Dedifferentiated amniotic fluid mesenchymal stem cell (primary cell): ENCODE measurements around the gene ERCC4.
"Not testable (repeated sequence)": the region's sequence is repeated elsewhere in the genome, so short reads cannot be mapped to it uniquely, and the experiment has no call there.

Experiments used
- DNase-seq: peaks from one replicate; pipeline ENCODE4 v3.0.0-alpha.2; 2016; ENCODE audit errors: extremely low spot score

ERCC4 gene

DNA sequence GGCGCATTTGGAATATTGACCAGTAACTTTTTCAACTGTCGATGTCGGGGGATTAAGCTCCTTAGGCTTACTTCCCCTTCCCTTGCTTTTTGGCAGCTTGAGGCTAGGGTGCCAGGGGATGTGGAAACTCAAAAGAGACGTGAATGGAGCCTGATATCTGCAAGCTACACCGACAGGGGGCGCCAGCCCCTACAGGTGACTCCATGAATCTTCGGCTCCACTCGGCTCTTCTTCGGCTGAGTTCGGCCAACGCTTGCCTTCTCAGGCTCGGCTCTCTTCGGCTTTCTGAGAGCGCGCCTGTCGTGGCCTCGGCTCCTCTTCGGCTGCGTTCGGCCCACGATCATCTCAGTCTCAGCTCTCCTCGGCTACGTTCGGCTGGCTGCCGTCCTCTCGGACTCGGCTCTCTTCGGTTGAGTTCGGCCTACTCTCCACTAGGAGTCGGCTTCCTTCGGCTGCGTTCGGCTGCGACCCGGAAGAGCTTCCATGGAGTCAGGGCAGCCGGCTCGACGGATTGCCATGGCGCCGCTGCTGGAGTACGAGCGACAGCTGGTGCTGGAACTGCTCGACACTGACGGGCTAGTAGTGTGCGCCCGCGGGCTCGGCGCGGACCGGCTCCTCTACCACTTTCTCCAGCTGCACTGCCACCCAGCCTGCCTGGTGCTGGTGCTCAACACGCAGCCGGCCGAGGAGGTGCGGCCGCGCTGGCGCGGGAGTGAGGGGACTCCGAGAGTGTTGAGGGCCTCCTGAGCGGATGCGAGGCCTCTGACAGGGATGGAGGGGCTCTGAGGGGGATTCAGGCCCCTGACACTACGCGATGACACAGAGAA is at the start of gene ERCC4:
TSS of gene ERCC4 (plus strand) at position 472 of the 827 bp plus-strand sequence. CDS start at position 484, 12 bp downstream.
- peak; percentile 100 for DNase-seq

GRCh38 chr16:13873835-13874438 is 46.0 kb upstream of the ERCC4 start:
- no peak for DNase-seq

GRCh38 chr16:13875614-13876284 is 44.2 kb upstream of the ERCC4 start:
- DNase-seq, result no peak

DNA sequence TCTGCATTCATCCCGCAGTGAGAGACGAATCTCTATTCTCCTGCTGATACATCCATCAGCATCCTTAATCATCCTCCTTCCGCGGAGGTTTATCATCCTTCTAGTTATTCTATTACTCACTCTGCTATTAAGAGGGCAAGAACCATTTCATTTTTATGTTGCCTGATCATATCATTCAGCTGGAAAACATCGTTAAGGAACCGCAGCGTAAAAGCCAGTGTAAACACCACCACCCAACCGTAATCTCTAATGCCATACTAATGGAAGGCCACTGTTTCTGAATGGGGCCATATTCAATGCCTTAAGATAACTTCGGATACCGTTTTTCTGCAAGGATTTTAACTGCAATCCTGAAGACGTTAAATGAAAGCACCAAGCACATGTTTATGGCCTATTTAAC is 36.7 kb upstream of the ERCC4 start:
- DNase-seq, result no peak

DNA sequence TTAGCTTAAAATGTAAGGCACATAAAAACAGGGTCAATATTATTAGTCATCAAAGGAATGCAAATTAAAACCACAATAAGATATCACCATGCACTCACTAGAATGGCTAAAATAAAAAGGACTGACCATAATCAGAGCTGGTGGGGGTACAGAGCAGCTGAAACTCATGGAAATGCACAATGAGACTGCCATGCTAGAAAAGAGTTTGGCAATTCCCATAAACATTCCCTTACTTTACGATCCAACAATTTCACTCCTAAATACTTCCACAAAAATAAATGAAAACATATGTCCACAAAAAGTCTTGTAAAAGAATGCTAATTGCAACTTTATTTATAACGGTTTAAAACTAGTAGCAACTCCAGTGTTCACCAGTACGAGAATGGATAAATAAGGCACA is 36.1 kb upstream of the ERCC4 start:
- no peak for DNase-seq

DNA sequence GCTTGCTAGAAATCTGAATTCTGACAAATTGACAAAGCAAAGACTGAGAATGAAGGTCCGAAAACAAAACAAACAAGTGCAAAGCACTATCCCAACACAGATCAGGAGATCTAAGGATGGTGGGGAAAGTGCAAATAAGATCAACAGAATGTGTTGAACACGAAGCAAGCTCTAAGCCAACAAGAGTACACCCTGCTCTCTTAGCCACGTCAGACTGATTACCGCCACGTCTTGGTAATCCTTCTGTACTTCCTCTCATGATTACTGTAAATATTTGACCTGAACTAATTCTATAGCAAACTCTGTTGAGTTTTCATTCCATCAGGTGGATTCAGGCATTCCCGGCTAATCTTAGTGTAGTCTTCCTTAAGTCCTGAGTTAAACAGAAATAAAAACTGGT is 34.3 kb upstream of the ERCC4 start:
- DNase-seq, result no peak

DNA sequence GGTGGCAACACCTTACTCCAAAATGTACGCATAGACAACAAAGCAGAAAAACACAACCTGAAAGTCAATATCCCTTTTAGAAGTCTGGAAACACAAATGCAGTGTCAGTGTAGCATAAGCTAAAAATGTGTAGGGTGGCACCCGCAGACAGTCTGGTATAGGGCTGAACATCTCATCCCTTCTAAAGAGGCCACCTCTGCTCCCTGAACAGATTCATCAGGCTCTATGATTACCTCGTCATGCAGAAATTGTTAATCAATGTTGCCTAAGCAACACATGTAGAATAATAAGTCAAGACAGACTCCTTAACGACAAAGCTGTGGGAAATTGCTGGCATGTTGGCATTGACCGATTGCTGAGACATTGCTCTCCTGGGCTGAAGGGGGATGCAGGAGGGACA is 33.3 kb upstream of the ERCC4 start:
- no peak for DNase-seq

GRCh38 chr16:13889323-13889722 is 30.6 kb upstream of the ERCC4 start:
- not testable (repeated sequence) for DNase-seq

- no peak for DNase-seq
These were observed 27.7 kb upstream of the ERCC4 start for GRCh38 chr16:13892301-13892700.

DNA sequence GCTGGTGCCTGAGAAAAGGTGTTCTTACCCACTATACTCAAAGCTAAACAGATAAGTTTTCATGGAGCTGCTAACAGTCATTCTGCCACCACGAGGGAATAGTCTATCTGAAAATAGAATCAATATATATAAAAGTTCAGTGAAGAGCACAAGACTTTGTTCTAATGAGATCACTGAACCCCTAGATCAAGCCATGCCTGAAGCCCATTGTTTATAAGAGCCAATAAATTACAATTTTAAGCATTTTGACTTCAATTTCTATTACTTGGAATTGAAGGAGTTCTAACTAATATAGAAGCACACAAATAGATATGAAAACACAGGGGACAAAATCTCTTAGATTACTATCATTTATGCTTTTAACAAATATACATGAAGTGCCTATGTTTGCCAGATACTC is 24.4 kb upstream of the ERCC4 start:
- no peak for DNase-seq

DNA sequence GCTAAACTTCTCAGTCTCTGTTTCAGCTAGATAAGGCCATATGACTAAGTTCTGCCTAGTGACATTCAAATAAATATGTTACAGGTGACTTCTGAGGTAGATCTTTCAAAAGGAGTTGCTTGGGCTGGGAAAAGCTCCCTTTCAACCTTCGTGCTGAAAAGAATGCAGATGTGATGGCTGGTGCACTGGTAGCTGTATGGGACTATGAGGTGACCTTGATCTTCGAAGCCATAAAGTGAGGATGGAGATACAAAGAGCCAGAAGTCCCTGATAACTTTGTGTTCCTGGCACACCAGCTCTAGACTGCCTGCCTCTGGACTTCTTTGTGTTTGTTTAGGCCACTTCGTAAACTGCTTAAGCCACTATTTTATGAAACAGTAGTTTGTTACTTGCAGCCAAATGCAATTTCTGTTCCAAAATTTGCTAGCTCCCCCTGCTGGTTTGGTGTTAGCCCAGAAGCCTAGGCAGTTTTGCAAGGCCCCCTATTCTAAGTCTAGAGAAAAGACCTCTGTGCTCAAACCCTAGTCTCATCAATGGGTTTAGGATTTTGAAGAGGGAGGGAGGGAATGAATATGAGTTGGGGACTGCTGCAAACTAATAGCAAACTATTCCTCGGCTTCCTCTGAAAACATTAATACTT is 23.3 kb upstream of the ERCC4 start:
- DNase-seq, result no peak

GRCh38 chr16:13897806-13898205 is 22.1 kb upstream of the ERCC4 start:
- no peak for DNase-seq

DNA sequence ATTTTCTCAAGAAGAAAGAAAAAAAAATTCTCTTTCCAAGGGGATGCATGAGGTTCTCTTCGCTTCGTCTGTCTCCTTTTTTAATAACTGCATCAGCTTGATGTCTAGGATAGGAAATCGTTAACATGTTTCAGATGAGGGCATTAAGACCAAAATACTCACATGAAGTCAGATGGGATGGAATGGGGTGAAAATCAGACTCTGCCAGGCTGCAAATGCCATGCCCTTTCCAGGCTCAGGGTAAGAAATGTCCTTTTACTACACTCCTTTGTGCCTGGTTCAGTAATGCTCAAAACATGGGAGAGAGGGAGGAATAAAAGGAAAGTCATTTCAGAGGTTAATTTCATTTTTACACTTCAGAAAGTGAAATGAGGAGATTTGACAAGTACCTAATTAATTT is 21.7 kb upstream of the ERCC4 start:
- no peak for DNase-seq

DNA sequence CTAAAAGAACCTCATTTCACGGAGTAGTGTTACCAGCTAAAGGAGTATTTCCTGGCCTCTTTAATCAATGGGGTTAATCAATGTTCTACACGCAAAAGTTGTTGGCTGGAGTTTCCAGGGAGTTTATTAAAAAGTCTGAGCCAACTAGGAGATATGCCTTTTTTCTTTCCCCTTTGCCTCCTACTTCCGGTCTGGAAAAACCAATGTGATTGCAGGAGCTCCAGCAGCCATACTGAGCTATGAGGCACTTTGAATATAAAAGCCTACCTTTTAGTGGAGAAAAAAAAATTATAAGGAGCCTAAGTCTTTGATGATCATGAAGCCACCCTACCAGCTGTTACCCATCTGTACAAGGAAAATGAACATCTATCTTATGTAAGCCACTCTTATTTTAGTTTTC is 17.9 kb upstream of the ERCC4 start:
- DNase-seq, result no peak

GRCh38 chr16:13902677-13903076 is 17.3 kb upstream of the ERCC4 start:
- no peak for DNase-seq

- DNase-seq, result no peak
These were observed 15.7 kb upstream of the ERCC4 start for GRCh38 chr16:13904179-13904691.

DNA sequence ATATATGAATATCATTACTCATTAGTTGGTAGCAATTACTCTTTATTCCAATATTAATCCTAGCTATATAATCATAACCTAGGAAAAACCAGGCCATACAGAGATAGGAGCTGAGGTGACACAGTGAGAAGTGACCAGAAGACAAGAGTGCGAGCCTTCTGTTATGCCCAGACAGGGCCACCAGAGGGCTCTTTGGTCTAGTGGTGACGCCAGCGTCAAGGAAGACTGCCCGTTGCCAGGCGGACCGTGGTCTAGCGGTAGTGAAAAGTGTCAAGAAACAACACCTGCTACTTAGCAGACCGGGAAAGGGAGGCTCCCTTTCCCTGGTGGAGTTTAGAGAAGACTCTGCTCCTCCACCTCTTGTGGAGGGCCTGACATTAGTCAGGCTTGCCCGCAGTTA is 15.1 kb upstream of the ERCC4 start:
- DNase-seq, result not testable (repeated sequence)

DNA sequence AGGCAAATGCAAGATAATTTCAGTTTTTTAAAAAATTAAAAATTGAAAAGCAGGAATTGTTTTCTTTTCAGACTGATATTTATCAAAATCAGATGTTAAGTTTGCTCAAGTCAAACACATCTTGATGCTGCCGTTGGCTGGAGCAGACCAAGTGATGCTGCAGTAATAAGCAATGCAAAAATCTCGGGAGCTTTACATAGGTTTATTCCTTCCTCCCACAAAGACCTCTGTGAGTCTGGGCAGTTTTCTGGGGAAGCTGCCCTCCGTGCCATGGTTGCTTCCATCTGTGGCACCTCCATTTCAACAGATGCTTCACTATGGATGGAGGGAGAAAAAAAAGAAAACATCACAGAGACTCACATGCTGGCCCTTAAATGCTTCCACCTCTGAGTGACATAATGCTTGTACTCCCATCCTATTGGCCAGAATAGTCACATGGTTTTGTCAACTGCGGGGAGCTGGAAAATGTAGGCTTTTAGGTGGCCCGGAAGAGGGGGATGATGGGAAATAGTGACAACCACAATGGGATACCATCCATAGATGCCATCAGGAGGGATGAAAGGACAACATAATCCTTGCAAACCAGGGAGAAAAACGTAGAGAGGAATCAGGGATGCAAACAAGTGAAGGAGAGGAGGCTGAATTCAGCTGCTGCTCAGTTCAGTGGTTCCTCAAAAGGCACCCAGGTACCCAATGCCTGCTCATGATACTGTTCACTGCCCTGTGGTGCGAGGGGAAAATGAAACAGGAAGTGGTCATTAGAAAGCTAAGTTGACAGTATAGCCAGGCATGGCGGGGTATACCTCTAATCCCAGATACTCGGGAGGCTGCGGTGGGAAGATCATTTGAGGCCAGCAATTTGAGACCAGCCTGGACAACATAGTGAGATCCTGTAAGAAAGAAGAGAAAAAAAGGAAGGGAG is 13.5 kb upstream of the ERCC4 start:
- DNase-seq, result no peak

DNA sequence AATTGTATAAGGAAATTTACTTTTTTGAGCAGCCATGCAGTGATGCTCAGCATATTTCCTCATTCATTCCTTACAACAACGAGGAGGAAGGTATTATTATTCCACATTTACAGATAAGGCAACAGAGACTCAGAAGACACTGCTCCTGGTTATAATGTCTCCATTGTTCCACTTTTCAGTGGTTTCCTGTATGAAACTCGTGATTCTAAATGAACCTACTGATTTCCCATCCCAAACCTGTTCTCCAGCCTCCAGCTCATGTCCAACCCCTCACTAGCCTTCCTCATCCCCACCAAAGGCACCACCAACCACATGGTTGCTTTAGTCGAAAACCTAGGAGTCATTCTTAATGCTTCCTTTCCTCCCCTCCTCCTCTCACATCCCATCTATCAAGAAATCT is 12.5 kb upstream of the ERCC4 start:
- DNase-seq, result no peak

DNA sequence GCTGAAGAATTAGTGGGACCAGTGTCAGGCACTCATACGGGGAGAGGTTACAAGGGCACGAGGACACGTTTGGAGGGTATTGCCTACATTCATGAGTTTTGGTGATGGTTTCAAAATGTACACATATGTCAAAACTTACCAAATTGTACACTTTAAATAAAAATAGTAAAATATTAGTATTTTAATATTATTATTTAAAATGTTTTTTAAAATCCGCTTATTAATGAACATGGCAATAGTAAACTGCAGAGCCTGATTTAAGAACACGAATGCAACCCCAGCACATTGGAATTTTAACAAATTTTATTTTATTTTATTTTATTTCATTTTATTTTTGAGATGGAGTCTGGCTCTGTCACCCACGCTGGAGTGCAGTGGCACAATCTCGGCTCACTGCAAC is 10.9 kb upstream of the ERCC4 start:
- no peak for DNase-seq

DNA sequence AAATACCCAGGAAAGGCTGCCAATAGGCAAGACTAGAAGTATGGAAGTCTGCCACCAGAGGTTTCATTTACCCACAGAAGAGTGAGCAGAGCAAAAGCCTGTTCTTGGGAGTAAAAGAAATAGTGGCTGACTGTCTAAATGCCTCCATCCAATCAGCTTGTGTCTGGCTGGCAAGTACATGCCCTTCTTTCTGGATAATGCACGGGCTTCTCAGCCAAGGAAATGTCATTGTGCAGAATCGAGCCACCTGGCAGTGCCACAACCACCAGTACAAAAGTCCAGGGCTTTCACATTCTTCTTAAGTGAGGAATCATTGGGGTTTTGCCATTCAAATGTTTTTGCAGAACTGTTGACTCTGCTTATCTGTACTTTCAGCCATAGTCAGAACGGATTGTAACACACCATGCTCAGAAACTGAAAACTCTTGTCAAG is 10.1 kb upstream of the ERCC4 start:
- peak; percentile 81 for DNase-seq
